HG03575 (cell line): Measurements from ENCODE around the gene DLGAP4.

Experiments
- ATAC-seq: cut with Tn5 transposase; IDR thresholded peaks from one replicate; pipeline ENCODE4 v1.9.1; 2021; ENCODE audit not compliant: unreplicated experiment, insufficient number of reproducible peaks, low FRiP score; ENCODE audit errors: extremely low read depth

Gene DLGAP4

GRCh38 chr20:36425166-36425565 is 119.0 kb downstream of the DLGAP4 start:
- no peak for ATAC-seq

DNA sequence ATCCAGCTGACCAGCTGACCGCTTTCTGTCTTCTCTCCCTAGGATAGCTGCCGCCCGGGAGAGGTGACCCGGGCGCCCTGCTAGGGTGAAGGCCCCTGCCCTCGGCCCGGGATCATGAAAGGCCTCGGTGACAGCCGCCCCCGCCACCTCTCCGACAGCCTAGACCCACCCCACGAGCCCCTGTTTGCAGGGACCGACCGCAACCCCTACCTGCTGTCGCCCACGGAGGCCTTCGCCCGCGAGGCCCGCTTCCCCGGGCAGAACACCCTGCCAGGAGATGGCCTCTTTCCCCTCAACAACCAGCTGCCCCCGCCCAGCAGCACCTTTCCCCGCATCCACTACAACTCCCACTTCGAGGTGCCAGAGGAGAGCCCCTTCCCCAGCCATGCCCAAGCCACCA is 125.5 kb downstream of the DLGAP4 start:
- no peak for ATAC-seq

DNA sequence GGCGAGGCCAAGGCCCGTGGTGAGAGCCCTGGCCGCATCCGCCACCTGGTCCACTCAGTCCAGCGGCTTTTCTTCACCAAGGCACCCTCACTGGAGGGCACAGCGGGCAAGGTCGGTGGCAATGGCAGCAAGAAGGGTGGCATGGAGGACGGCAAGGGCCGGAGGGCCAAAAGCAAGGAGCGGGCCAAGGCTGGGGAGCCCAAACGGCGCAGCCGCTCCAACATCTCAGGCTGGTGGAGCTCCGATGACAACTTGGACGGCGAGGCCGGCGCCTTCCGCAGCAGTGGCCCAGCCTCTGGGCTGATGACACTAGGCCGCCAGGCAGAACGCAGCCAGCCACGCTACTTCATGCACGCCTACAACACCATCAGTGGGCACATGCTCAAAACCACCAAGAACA is 126.0 kb downstream of the DLGAP4 start:
- no peak for ATAC-seq

- no peak for ATAC-seq
Observed at GRCh38 chr20:36434383-36434782, 128.2 kb downstream of the DLGAP4 start.

- ATAC-seq: no peak
Observed at GRCh38 chr20:36435124-36435523, 129.0 kb downstream of the DLGAP4 start.

GRCh38 chr20:36435592-36436541 is 129.7 kb downstream of the DLGAP4 start:
- ATAC-seq: no peak

DNA sequence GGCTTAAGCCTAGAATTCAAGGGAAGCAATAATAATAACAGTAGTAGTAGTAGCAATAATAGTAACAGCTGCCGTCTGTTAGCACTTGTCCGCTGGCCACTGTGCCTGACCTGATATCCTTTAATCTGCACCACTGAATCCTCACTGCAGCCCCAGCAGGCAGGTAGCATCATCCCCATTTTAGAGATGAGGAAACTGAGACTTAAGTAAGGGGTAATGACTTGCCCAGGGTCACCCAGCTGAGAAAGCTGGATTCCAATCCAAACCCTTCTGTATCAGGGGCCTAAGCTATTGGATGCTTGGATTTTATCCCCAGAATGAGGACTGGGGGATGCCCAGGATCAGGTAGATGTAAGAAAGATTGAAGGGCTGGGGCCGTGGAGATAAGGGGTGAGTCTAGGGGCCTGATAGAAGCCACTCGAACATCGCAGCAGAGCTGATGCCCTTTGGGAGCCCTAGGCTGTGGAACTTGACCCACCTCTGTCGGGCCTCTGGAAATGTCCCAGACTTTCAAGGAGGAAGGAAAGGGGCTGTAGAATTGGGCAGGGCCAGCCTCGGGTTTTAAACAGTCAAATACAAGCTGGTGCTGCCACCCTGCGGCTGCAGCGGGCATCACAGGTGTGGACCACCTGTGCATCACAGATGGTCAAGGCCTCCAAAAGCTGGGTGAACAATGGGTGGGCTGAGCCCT is 133.0 kb downstream of the DLGAP4 start:
- no peak for ATAC-seq

DNA sequence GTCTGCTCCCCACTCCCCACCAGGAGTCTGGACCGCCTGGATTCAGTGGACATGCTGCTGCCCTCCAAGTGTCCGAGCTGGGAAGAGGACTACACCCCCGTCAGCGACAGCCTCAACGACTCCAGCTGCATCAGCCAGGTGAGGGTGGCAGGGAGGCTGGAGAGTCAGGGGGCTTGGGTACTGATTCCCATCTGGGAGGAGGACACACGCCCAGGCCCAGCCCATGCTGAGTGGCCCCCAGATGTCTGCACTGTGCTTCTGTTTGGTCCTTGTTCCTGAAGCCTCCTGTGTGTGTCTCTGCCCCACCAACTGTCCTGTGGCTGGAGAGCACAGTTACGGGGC is 133.6 kb downstream of the DLGAP4 start:
- no peak for ATAC-seq

DNA sequence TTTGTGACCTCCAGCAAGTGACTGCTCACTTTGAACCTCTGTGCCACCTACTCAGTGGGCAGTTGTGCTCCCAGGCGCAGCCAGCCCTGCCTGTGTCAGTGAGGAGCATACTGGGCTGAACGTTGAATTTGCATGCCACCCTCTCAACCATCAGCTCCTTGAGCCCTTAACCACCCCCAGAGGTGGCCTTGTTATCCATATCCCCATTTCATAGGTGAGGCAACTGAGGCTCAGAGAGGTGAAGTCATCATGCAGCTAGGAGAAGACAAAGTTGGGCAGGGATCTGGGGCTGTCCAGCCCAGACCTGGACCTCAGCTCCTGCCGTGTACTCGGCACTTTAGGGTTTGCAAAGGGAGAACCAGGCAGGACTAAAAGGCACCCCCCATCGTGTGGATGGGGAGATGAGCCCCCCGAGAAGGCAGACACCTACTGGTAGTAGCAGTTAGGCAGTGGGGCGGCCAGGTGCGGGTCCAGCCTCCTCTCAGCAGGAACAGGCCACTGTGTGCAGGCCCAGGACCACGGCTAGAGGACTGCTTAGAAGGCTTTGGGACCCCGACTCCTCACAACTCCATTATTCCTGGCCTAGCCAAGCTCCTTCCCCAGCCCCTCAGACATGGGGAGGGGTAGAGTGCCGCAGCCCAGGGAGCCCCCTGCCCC is 134.4 kb downstream of the DLGAP4 start:
- no peak for ATAC-seq

DNA sequence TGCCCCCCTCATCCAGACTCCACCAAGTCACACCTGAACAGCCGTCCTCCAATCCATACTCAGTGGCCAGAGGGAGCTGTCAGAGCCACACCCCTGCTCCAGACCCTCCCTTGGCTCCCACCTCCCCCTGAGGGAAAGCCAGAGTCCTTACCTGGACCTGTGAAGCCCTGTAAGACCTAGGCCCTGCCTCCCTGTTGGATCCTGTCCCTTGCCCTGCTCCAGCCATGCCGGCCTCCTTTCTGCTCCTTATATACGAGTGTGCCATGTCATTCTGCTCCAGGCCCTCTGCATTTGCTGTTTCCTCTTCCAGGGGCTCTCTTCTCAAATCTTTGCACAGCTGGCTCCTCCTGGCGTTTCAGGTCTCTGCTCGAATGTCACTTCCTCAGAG is 134.9 kb downstream of the DLGAP4 start:
- no peak for ATAC-seq

- ATAC-seq: no peak
Observed at GRCh38 chr20:36441416-36441815, 135.3 kb downstream of the DLGAP4 start.

DNA sequence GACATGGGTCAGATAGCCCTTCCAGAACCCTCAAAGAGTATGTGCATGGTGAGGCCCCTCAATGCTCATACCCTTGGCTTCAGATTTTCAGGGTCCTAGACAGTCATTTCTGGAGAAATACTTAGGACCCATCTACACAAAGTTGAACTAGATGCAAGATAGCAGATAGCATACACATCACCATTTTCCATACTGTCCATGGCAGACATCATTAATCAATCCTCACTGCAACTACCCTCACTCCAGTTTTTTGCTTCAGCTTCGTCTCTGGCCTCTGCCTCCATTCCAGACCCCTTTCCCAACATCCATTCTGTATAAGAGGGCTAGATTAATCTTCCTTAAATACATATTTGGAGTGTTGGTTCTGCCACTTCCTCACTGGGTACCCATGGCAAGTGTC is 139.7 kb downstream of the DLGAP4 start:
- no peak for ATAC-seq

DNA sequence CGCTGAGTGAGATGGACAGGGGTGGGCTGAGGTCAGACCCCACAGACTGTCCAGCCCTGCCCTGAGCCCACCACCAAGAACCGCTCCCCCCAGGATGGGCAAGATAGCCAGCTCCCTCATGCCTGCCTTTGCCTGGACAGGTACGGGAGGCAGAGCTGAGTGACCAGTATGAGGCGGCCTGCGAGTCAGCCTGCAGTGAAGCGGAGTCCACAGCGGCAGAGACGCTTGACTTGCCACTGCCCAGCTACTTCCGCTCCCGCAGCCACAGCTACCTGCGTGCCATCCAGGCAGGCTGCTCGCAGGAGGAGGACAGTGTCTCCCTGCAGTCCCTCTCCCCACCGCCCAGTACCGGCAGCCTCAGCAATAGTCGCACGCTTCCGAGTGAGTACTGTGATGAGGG is 140.4 kb downstream of the DLGAP4 start:
- no peak for ATAC-seq

GRCh38 chr20:36447101-36447500 is 141.0 kb downstream of the DLGAP4 start:
- no peak for ATAC-seq

GRCh38 chr20:36449663-36450062 is 143.5 kb downstream of the DLGAP4 start:
- ATAC-seq: no peak

DNA sequence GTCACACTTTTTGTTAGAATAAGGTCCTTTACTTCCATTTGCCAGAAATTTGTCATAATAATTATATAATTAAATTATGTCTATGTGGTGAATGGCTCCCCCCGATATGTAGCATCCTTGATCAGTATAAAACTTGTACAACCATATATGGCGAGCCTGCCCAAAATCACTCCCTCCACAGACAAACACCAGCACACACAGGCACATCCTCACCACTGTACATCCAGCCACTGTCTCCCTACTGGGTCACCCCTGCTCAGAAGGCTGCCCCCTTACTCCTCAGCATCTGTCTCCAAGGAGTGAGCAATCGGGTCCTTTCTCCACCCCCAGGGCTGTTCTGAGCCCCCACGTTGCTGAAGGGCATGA is 148.2 kb downstream of the DLGAP4 start:
- ATAC-seq: no peak

DNA sequence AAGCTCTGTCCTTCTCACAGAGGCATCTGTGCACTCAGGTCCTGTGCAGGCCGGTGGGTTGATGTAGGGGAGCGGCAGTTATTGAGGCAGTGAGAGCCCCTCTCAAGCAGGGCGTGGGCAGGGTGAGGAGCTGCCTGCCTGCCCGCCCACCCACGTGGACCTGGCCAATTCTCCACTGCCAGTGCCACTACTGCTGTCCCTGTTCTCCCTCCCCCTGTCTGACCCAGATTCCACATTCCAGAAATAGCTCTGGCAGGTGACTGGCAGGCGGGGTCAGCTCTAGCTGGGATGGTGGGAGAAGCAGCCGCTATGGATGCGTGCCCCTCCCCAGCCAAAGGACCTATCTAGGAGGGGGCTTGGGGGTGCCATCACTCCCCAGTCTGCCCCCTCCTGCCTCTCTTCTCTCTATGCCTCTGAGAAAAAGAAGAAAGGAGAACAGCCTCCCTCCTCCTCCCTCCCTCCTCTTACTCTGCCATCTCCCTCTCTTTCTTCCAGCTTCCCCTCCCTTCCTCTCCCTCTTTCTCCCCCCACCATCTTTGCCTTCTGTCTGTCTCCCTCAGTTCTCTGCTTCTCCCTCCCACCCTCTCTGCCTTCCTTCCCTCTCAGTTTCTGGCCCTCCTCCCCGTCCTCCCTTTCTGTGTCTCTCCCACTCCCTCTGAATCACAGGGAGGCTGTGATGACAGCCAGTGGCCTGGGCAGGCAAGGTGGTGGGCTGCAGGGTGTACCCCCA is 148.7 kb downstream of the DLGAP4 start:
- ATAC-seq: no peak

- ATAC-seq: no peak
Observed at GRCh38 chr20:36455972-36456625, 150.0 kb downstream of the DLGAP4 start.
